Measurements from ENCODE around the gene CRYL1.

GRCh38 chr13:20544201-20544923 is 18.7 kb upstream of the CRYL1 start:
- no peak for TF ChIP-seq POLR2AphosphoS5 (IDR thresholded peaks at IDR 0.05; ENCODE audit: insufficient read depth in 1 of 2, low read depth in 1 of 2)
- no peak for TF ChIP-seq CTCF (IDR thresholded peaks at IDR 0.05)

Data from vagina (tissue), 2 donors.